SK-N-SH treated with all-trans-retinoic acid at 6 μM for 48 hours (cell line): ENCODE results near the gene STK33.

Source experiments
- ARNTL ChIP-seq: fragments of 450-650 bp; formaldehyde crosslinking; IDR thresholded peaks from 2 replicates; pipeline ENCODE4 v1.5.0; 2020; ENCODE audit warnings: low read depth, mild to moderate bottlenecking, moderate library complexity, borderline replicate concordance
- BACH2 ChIP-seq: fragments of 250-450 bp; sonication (Bioruptor Pico); IDR thresholded peaks from 2 replicates; pipeline ENCODE4 v1.9.0; 2021; ENCODE audit warnings: mild to moderate bottlenecking, borderline replicate concordance
- CSDC2 ChIP-seq: fragments of 250-450 bp; sonication (Bioruptor Pico); IDR thresholded peaks from 2 replicates; pipeline ENCODE4 v1.5.0; 2020; ENCODE audit warnings: mild to moderate bottlenecking, moderate library complexity
- CSRNP3 ChIP-seq: fragments of 250-450 bp; sonication (Bioruptor Pico); IDR thresholded peaks from 2 replicates; pipeline ENCODE4 v1.5.1; 2021; ENCODE audit warnings: mild to moderate bottlenecking, moderate library complexity
- ESRRG ChIP-seq: fragments of 250-450 bp; sonication (Bioruptor Pico); IDR thresholded peaks from 2 replicates; pipeline ENCODE4 v1.6.1; 2021; ENCODE audit warnings: mild to moderate bottlenecking
- GLIS3 ChIP-seq: fragments of 250-450 bp; sonication (Bioruptor Pico); IDR thresholded peaks from 2 replicates; pipeline ENCODE4 v1.5.0; 2020; ENCODE audit warnings: mild to moderate bottlenecking, moderate library complexity
- PATZ1 ChIP-seq: fragments of 250-450 bp; sonication (Bioruptor Pico); IDR thresholded peaks from 2 replicates; pipeline ENCODE4 v1.8.0; 2020; ENCODE audit warnings: mild to moderate bottlenecking, moderate library complexity, borderline replicate concordance
- TCF4 ChIP-seq: fragments of 250-450 bp; sonication (Bioruptor Pico); IDR thresholded peaks from 2 replicates; pipeline ENCODE4 v1.8.0; 2021; ENCODE audit warnings: mild to moderate bottlenecking, moderate library complexity, borderline replicate concordance
- TOX ChIP-seq: fragments of 250-450 bp; sonication (Bioruptor Pico); IDR thresholded peaks from 2 replicates; pipeline ENCODE4 v1.8.0; 2021; ENCODE audit warnings: mild to moderate bottlenecking, moderate library complexity, borderline replicate concordance
- ZC3H10 ChIP-seq: fragments of 250-450 bp; sonication (Bioruptor Pico); IDR thresholded peaks from 2 replicates; pipeline ENCODE4 v1.5.1; 2021; ENCODE audit warnings: mild to moderate bottlenecking, moderate library complexity
- ZFP3 ChIP-seq: fragments of 250-450 bp; sonication (Bioruptor Pico); IDR thresholded peaks from 2 replicates; pipeline ENCODE4 v1.5.0; 2020; ENCODE audit warnings: mild to moderate bottlenecking, moderate library complexity
- ZNF70 ChIP-seq: fragments of 450-650 bp; formaldehyde crosslinking; IDR thresholded peaks from 2 replicates; pipeline ENCODE4 v1.5.0; 2020; ENCODE audit warnings: mild to moderate bottlenecking, moderate library complexity
- ZNF8 ChIP-seq: fragments of 450-650 bp; formaldehyde crosslinking; IDR thresholded peaks from 2 replicates; pipeline ENCODE4 v1.5.0; 2020; ENCODE audit warnings: mild to moderate bottlenecking, moderate library complexity
- TF ChIP-seq, protein P1 (sequence below): fragments of 250-450 bp; sonication (Bioruptor Pico); IDR thresholded peaks from 2 replicates; pipeline ENCODE4 v1.8.0; 2021; ENCODE audit warnings: low read depth, mild to moderate bottlenecking, moderate library complexity, borderline replicate concordance

DNA sequence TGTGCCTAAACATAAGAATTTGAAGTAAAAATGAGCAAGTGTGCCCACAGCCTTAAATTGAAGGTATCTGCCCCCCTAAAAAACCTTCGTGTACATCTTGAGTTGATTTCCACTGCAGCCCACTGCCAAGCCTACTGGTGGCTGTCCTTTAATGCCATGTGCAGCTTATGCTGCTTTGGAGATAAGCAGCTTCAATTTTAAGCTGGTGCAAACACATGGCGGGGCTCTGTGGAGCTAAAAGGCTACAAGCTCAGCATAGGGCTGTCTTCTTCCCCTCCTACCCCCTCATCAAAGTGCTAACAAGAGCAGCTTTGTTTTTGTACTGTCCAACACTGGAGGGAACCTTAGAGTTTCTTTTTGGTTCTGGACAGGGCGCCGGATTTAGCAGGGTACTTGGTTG is 201.9 kb downstream of the STK33 start:
- TF ChIP-seq ZC3H10 (CRISPR knock-in tag) (no peak), ESRRG (CRISPR knock-in tag) (no peak), CSRNP3 (CRISPR knock-in tag) (no peak), ZNF70 (CRISPR knock-in tag) (no peak), ZFP3 (CRISPR knock-in tag) (no peak), CSDC2 (no peak), PATZ1 (CRISPR knock-in tag) (no peak), ARNTL (no peak), BACH2 (CRISPR knock-in tag) (no peak), GLIS3 (CRISPR knock-in tag) (no peak), TCF4 (CRISPR knock-in tag) (no peak), TOX (CRISPR knock-in tag) (no peak), ZNF8 (CRISPR knock-in tag) (no peak)
- TF ChIP-seq, protein P1, sequence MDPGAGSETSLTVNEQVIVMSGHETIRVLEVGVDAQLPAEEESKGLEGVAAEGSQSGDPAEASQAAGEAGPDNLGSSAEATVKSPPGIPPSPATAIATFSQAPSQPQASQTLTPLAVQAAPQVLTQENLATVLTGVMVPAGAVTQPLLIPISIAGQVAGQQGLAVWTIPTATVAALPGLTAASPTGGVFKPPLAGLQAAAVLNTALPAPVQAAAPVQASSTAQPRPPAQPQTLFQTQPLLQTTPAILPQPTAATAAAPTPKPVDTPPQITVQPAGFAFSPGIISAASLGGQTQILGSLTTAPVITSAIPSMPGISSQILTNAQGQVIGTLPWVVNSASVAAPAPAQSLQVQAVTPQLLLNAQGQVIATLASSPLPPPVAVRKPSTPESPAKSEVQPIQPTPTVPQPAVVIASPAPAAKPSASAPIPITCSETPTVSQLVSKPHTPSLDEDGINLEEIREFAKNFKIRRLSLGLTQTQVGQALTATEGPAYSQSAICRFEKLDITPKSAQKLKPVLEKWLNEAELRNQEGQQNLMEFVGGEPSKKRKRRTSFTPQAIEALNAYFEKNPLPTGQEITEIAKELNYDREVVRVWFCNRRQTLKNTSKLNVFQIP (CRISPR knock-in tag) = no peak
